Upper lobe of right lung (tissue), 1 donor: ENCODE data around the gene ACAN. TPM values are rescaled to one million over a fixed set of nuclear protein-coding genes. Genes with fewer than 3 reads are reported as not detected.

Experiments used
- ATAC-seq: fragments of 200-7000 bp; cut with Tn5 transposase; one replicate; pipeline ENCODE4 v1.9.1; 2020; ENCODE audit warnings: mild to moderate bottlenecking, moderate library complexity
- DNase-seq: peaks from one replicate; pipeline ENCODE4 v3.0.0-alpha.2; 2020
- H3K27ac ChIP-seq: fragments of 200-600 bp; one replicate; pipeline ENCODE4 v1.8.0; 2022
- H3K27me3 ChIP-seq: fragments of 200-600 bp; one replicate; pipeline ENCODE4 v1.8.0; 2022; ENCODE audit warnings: mild to moderate bottlenecking
- H3K36me3 ChIP-seq: fragments of 200-600 bp; one replicate; pipeline ENCODE4 v1.8.0; 2022
- H3K4me1 ChIP-seq: fragments of 200-600 bp; one replicate; pipeline ENCODE4 v1.8.0; 2022
- H3K4me3 ChIP-seq: fragments of 200-600 bp; one replicate; pipeline ENCODE4 v1.8.0; 2022; ENCODE audit warnings: mild to moderate bottlenecking
- H3K9me3 ChIP-seq: fragments of 200-600 bp; one replicate; pipeline ENCODE4 v1.8.0; 2022
- intact Hi-C: fragments of 100-400 bp; cut with DNase I; formaldehyde crosslinking; loops from one replicate; pipeline ENCODE4 v1.11.0; 2022
- total RNA-seq: library from RNA; stranded (reverse); fragmentation: NEBNext Ultra II Directional; extraction: Animal tissue kit (Norgen Biotek cat#: 25700); gene quantifications from one replicate; pipeline ENCODE4 v1.2.1, GENCODE V29; 2021
- TF ChIP-seq, protein P1 (sequence below): fragments of 200-600 bp; IDR thresholded peaks from one replicate; pipeline ENCODE4 v1.8.0; 2022; ENCODE audit warnings: antibody characterized with exemption
- donor health status: DM: no; HTN: yes; CAD: no; lungs with severe emphysema.

The ACAN gene
- total RNA-seq, 1 donor from 2014 or later = 0.06 TPM

DNA sequence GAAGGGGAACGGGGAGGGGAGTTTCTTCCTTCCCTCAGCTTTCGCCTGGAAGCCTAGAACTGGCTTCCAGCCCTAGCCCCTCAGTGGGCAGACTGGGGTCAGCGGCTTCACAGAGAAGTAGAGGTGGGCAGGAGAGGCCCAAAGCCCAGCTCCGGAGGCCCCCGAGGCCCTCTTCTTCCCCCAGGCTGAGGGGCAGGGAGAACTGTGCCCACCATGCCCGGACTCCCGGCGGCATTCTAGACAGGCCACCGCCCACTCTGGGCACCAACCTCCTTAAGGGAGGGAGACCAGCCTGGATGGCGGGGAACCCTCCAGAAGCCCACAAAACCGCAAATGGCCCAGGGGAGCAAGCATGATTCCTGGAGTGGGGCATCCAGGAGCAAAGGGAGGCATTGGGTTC is 74.2 kb downstream of the ACAN start:
- no peak overlapping the region for H3K27ac ChIP-seq
- DNase-seq (no peak), ATAC-seq (no peak)
- peaks cover 4% of the 10 kb centered on the region for H3K27me3 ChIP-seq
- no peaks in the 10 kb centered on the region for H3K4me1 ChIP-seq
- no peaks in the 10 kb centered on the region for H3K36me3 ChIP-seq
- TF ChIP-seq, protein P1, sequence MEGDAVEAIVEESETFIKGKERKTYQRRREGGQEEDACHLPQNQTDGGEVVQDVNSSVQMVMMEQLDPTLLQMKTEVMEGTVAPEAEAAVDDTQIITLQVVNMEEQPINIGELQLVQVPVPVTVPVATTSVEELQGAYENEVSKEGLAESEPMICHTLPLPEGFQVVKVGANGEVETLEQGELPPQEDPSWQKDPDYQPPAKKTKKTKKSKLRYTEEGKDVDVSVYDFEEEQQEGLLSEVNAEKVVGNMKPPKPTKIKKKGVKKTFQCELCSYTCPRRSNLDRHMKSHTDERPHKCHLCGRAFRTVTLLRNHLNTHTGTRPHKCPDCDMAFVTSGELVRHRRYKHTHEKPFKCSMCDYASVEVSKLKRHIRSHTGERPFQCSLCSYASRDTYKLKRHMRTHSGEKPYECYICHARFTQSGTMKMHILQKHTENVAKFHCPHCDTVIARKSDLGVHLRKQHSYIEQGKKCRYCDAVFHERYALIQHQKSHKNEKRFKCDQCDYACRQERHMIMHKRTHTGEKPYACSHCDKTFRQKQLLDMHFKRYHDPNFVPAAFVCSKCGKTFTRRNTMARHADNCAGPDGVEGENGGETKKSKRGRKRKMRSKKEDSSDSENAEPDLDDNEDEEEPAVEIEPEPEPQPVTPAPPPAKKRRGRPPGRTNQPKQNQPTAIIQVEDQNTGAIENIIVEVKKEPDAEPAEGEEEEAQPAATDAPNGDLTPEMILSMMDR = no peak
- intact Hi-C loops = no loop called here
- no peaks in the 10 kb centered on the region for H3K9me3 ChIP-seq
- H3K4me3 ChIP-seq = no peak overlapping the region

- DNase-seq (no peak), ATAC-seq (no peak)
- Histone ChIP-seq H3K36me3 (no peaks in the 10 kb centered on the region), H3K27ac (no peak overlapping the region), H3K4me3 (no peak overlapping the region), H3K4me1 (no peaks in the 10 kb centered on the region), H3K27me3 (peaks cover 4% of the 10 kb centered on the region), H3K9me3 (no peaks in the 10 kb centered on the region)
- intact Hi-C loops = no loop called here
- TF ChIP-seq, protein P1 = no peak
These were observed 74.7 kb downstream of the ACAN start for GRCh38 chr15:88877906-88878305.

- no peaks in the 10 kb centered on the region for H3K27me3 ChIP-seq
- ATAC-seq = peak; percentile 63
- H3K4me3 ChIP-seq = no peak overlapping the region
- TF ChIP-seq, protein P1 = peak; percentile 48
- intact Hi-C loops = no loop called here
- H3K27ac ChIP-seq = no peak overlapping the region
- H3K9me3 ChIP-seq = no peaks in the 10 kb centered on the region
- no peaks in the 10 kb centered on the region for H3K36me3 ChIP-seq
- no peak for DNase-seq
- H3K4me1 ChIP-seq = no peaks in the 10 kb centered on the region
These were observed 75.5 kb downstream of the ACAN start for GRCh38 chr15:88878720-88879184.

DNA sequence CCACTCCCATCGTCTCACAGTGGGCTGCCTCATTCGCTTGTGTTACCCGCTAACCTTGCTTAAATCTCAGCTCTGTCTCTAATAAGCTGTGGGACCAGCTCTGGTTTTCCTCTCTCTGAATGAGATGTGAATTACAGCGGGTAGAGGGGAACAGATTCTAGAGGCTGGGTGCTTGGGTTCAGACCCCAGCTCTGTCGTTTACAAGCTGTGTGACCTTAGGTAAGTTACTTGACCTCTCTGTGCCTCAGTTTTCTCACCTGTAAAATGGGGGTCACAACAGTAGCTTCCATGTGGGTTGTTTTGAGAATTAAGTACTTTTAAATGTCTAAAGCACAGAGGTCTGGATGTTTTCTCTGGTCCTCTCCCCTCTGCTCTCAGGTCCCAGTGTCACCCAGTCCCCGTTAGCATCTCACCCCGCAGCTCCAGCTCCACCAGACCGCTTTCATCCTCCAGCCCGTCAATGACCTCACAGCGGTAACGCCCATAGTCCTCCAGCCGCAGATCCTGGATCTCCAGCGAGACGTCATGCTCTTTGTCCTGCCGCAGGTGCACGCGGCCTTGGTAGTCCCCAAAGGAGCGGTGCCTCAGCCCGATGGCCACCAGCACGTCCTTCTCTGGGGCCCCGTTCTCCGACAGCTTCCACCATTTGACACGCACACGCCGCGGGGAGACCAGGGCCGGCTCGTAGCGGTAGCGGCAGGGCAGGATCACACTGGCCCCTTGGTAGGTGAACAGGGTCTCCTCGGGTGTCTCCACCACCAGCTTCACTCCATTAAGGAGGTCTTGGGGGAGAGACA is 77.9 kb downstream of the ACAN start:
- H3K36me3 ChIP-seq = no peaks in the 10 kb centered on the region
- no peaks in the 10 kb centered on the region for H3K4me1 ChIP-seq
- H3K27ac ChIP-seq = no peak overlapping the region
- H3K4me3 ChIP-seq = no peak overlapping the region
- intact Hi-C loops = no loop called here
- H3K9me3 ChIP-seq = no peaks in the 10 kb centered on the region
- DNase-seq (no peak), ATAC-seq (no peak)
- TF ChIP-seq, protein P1 = no peak
- H3K27me3 ChIP-seq = no peaks in the 10 kb centered on the region

GRCh38 chr15:88881775-88882174 is 78.5 kb downstream of the ACAN start:
- Histone ChIP-seq H3K9me3 (no peaks in the 10 kb centered on the region), H3K27me3 (no peaks in the 10 kb centered on the region), H3K27ac (no peak overlapping the region), H3K36me3 (no peaks in the 10 kb centered on the region), H3K4me3 (no peak overlapping the region), H3K4me1 (no peaks in the 10 kb centered on the region)
- TF ChIP-seq, protein P1 = no peak
- ATAC-seq (no peak), DNase-seq (no peak)
- intact Hi-C loops = no loop called here
